Measurements from ENCODE around the gene DCAF8L2.

DNA sequence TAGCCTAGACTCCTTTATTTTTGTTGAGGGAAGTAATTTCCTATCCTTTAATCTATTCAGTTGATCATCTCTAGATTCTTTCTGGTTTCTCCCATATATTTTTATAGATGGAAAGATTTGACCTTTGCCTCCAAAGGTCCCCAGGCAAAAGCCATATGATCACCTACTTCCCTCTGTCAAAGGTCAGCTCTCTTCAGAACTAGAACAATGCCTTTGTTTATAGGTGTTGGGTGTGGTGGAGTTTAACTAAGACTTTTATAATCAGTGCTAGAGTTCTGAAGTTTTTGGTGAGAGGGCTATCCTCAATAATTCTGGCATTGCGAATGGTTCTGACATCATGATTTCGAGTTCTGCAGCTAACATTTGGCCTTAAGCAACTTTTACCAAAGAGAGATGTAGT lies 19.0 kb upstream of the DCAF8L2 start:
- no peak for TF ChIP-seq EZH2 (IDR thresholded peaks at IDR 0.05; ENCODE audit: low read length, missing control alignments)
- TF ChIP-seq, protein P1, sequence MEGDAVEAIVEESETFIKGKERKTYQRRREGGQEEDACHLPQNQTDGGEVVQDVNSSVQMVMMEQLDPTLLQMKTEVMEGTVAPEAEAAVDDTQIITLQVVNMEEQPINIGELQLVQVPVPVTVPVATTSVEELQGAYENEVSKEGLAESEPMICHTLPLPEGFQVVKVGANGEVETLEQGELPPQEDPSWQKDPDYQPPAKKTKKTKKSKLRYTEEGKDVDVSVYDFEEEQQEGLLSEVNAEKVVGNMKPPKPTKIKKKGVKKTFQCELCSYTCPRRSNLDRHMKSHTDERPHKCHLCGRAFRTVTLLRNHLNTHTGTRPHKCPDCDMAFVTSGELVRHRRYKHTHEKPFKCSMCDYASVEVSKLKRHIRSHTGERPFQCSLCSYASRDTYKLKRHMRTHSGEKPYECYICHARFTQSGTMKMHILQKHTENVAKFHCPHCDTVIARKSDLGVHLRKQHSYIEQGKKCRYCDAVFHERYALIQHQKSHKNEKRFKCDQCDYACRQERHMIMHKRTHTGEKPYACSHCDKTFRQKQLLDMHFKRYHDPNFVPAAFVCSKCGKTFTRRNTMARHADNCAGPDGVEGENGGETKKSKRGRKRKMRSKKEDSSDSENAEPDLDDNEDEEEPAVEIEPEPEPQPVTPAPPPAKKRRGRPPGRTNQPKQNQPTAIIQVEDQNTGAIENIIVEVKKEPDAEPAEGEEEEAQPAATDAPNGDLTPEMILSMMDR (conservative IDR thresholded peaks at IDR 0.05 in 1 of 2, IDR thresholded peaks at IDR 0.05 in 1 of 2; ENCODE audit: low read depth in 1 of 2, low read length in 2 of 2): no peak

All from fibroblast of lung (primary cell).